ENCODE measurements around the gene SH3PXD2A. TPM values are rescaled to one million over a fixed set of nuclear protein-coding genes. Genes with fewer than 3 reads are reported as not detected.

SH3PXD2A gene
- total and polyA plus RNA-seq, 2 donors (not counting 1 experiment from before 2014, with no cell fraction given): 3.2 to 33.5 TPM

DNA sequence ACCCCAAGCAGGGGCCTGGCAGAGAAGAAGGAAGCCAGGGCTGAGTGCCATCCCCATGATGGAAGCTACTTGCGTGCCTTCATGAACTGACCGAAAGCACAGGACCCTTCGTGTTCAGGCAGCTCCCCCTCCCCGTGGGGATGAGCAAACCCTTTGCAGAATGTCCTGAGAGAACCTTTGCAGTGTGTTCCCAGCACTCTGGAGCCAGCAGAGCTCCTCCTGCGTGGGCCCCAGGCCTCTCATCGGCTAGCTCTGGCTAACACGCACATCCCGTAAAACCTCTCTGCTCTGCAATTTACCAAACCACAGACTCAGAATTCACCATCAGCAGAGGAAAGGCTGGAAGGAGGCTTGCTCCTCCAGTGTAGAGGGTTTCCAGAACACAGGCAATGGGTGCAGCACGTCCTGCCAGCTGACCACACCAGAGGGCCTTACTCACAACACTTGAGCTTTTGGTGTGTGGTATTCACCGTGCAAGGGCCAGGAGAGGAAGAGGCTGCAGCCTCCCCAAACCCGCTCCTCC, 3.1 kb downstream of the SH3PXD2A start:
- WGBS (ENCODE audit: insufficient coverage): 92% methylated on average over 5 of the region's 11 CpGs
- Histone ChIP-seq H3K9me3 (ENCODE audit: control extremely low read depth in 1 of 3, control insufficient read depth in 2 of 3, insufficient read depth in 1 of 3, low read length in 2 of 3) (no peaks in the 10 kb centered on the region), H3K4me1 (ENCODE audit: control insufficient read depth in 2 of 2, insufficient read depth in 2 of 2, low read length in 2 of 2) (peaks cover 17 to 18% of the 10 kb centered on the region in 2 donors), H3K4me2 (replicated peaks; ENCODE audit: low read depth, low read length, poor library complexity, severe bottlenecking) (no peak overlapping the region), H2AFZ (ENCODE audit: insufficient read depth, low read depth, low read length, poor library complexity, severe bottlenecking) (no peak overlapping the region), H3K79me2 (ENCODE audit: control insufficient read depth, insufficient read depth, low read length) (no peaks in the 10 kb centered on the region), H3K27ac (ENCODE audit: low read length in 2 of 2) (no peak overlapping the region), H3K27me3 (replicated peaks in 1 of 4; ENCODE audit: control extremely low read depth in 1 of 4, control insufficient read depth in 3 of 4, insufficient read depth in 4 of 4, low read length in 3 of 4) (peaks cover 0 to 59% (median 17%) of the 10 kb centered on the region in 4 experiments), H3K36me3 (replicated peaks in 1 of 2; ENCODE audit: control extremely low read depth in 1 of 2, control insufficient read depth in 1 of 2, extremely low read depth in 1 of 2, insufficient read depth in 2 of 2, low read length in 1 of 2) (no peaks in the 10 kb centered on the region), H4K20me1 (ENCODE audit: control insufficient read depth, insufficient read depth, low read length, poor library complexity, severe bottlenecking) (no peaks in the 10 kb centered on the region), H3K4me3 (ENCODE audit: control extremely low read depth in 1 of 5, extremely low read depth in 1 of 5, insufficient read depth in 1 of 5, low read depth in 2 of 5, low read length in 4 of 5) (no peak overlapping the region), H3K9ac (ENCODE audit: low read length) (no peak overlapping the region)
- TF ChIP-seq EZH2 (IDR thresholded peaks at IDR 0.05; ENCODE audit: borderline replicate concordance, insufficient read depth, low read depth, low read length, poor library complexity, severe bottlenecking): no peak
- TF ChIP-seq, protein P1, sequence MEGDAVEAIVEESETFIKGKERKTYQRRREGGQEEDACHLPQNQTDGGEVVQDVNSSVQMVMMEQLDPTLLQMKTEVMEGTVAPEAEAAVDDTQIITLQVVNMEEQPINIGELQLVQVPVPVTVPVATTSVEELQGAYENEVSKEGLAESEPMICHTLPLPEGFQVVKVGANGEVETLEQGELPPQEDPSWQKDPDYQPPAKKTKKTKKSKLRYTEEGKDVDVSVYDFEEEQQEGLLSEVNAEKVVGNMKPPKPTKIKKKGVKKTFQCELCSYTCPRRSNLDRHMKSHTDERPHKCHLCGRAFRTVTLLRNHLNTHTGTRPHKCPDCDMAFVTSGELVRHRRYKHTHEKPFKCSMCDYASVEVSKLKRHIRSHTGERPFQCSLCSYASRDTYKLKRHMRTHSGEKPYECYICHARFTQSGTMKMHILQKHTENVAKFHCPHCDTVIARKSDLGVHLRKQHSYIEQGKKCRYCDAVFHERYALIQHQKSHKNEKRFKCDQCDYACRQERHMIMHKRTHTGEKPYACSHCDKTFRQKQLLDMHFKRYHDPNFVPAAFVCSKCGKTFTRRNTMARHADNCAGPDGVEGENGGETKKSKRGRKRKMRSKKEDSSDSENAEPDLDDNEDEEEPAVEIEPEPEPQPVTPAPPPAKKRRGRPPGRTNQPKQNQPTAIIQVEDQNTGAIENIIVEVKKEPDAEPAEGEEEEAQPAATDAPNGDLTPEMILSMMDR (IDR thresholded peaks at IDR 0.05): no peak
- Mint-ChIP-seq H3K4me1 (peaks cover 15% of the 10 kb centered on the region), H3K27me3 (peaks cover 64% of the 10 kb centered on the region), H3K4me3 (no peak overlapping the region), H3K9me3 (ENCODE audit: insufficient read depth) (no peaks in the 10 kb centered on the region), H3K27ac (no peak overlapping the region)
- ChIA-PET CTCF (interaction anchor here (4.9 kb wide), 1 partner anchor 138 kb away, joined by 23 read pairs; no protein-coding TSS in a partner anchor), POLR2A (no interaction called here)
- no peak for DNase-seq
- intact Hi-C loops (cut with micrococcal nuclease): no loop called here
- no peak for ATAC-seq (ENCODE audit: low read depth)

DNA sequence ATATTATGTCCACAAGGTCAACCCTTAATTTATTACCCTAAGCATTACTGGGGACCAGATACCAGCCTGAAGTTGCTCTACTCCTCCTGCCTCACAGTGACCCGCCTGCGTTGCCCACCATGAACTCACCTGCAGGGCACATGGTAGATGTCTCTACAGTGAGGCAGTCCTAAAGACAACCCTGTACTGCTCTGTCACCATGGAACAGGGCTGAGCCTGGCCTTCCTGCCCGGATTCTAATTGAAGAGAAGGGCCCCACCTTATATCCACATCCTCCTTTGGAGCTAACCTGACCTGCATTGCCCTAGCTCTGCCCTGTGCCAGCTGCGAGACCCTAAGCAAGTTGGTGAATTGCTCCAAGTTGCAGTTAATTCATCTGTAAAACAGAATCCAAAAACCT, 4.1 kb downstream of the SH3PXD2A start:
- Mint-ChIP-seq H3K4me3 (no peak overlapping the region), H3K27ac (no peak overlapping the region), H3K27me3 (peaks cover 54% of the 10 kb centered on the region), H3K4me1 (peaks cover 17% of the 10 kb centered on the region), H3K9me3 (ENCODE audit: insufficient read depth) (no peaks in the 10 kb centered on the region)
- TF ChIP-seq, protein P1 (IDR thresholded peaks at IDR 0.05): no peak
- TF ChIP-seq EZH2 (IDR thresholded peaks at IDR 0.05; ENCODE audit: borderline replicate concordance, insufficient read depth, low read depth, low read length, poor library complexity, severe bottlenecking): no peak
- ChIA-PET CTCF (interaction anchor here (4.9 kb wide), 1 partner anchor 137 kb away, joined by 23 read pairs; no protein-coding TSS in a partner anchor), POLR2A (no interaction called here)
- no peak overlapping the region for H3K4me2 ChIP-seq (replicated peaks; ENCODE audit: low read depth, low read length, poor library complexity, severe bottlenecking)
- no peaks in the 10 kb centered on the region for H3K36me3 ChIP-seq (replicated peaks in 1 of 2; ENCODE audit: control extremely low read depth in 1 of 2, control insufficient read depth in 1 of 2, extremely low read depth in 1 of 2, insufficient read depth in 2 of 2, low read length in 1 of 2)
- H3K27ac ChIP-seq (ENCODE audit: low read length in 2 of 2): no peak overlapping the region
- DNase-seq (no peak), ATAC-seq (ENCODE audit: low read depth) (no peak)
- H3K4me3 ChIP-seq (ENCODE audit: control extremely low read depth in 1 of 5, extremely low read depth in 1 of 5, insufficient read depth in 1 of 5, low read depth in 2 of 5, low read length in 4 of 5): no peak overlapping the region
- 87% methylated on average over 4 of the region's 4 CpGs for WGBS (ENCODE audit: insufficient coverage)
- H3K4me1 ChIP-seq (ENCODE audit: control insufficient read depth in 2 of 2, insufficient read depth in 2 of 2, low read length in 2 of 2): peaks cover 23% of the 10 kb centered on the region in 2 donors
- no peaks in the 10 kb centered on the region for H4K20me1 ChIP-seq (ENCODE audit: control insufficient read depth, insufficient read depth, low read length, poor library complexity, severe bottlenecking)
- no peak overlapping the region for H2AFZ ChIP-seq (ENCODE audit: insufficient read depth, low read depth, low read length, poor library complexity, severe bottlenecking)
- peaks cover 0 to 49% (median 13%) of the 10 kb centered on the region in 4 experiments for H3K27me3 ChIP-seq (replicated peaks in 1 of 4; ENCODE audit: control extremely low read depth in 1 of 4, control insufficient read depth in 3 of 4, insufficient read depth in 4 of 4, low read length in 3 of 4)
- H3K9me3 ChIP-seq (ENCODE audit: control extremely low read depth in 1 of 3, control insufficient read depth in 2 of 3, insufficient read depth in 1 of 3, low read length in 2 of 3): no peaks in the 10 kb centered on the region
- intact Hi-C loops (cut with micrococcal nuclease): no loop called here
- no peak overlapping the region for H3K9ac ChIP-seq (ENCODE audit: low read length)
- no peaks in the 10 kb centered on the region for H3K79me2 ChIP-seq (ENCODE audit: control insufficient read depth, insufficient read depth, low read length)
